HG03571 (cell line): ENCODE measurements around the gene LIFR.
"Not testable (repeated sequence)": the region's sequence is repeated elsewhere in the genome, so short reads cannot be mapped to it uniquely, and the experiment has no call there.

Experiments used
- ATAC-seq: cut with Tn5 transposase; IDR thresholded peaks from one replicate; pipeline ENCODE4 v1.9.1; 2021; ENCODE audit not compliant: unreplicated experiment

Gene LIFR

GRCh38 chr5:38524022-38524421 lies 32.4 kb downstream of the LIFR start:
- no peak for ATAC-seq

GRCh38 chr5:38519476-38519875 lies 37.0 kb downstream of the LIFR start:
- ATAC-seq, result no peak

- no peak for ATAC-seq
These were observed 38.1 kb downstream of the LIFR start for GRCh38 chr5:38518341-38518740.

GRCh38 chr5:38516649-38517048 lies 39.8 kb downstream of the LIFR start:
- ATAC-seq, result not testable (repeated sequence)

- no peak for ATAC-seq
These were observed 40.8 kb downstream of the LIFR start for GRCh38 chr5:38515646-38516045.

- ATAC-seq, result no peak
These were observed 41.4 kb downstream of the LIFR start for GRCh38 chr5:38515092-38515491.

- ATAC-seq, result no peak
These were observed 47.3 kb downstream of the LIFR start for GRCh38 chr5:38509185-38509584.

GRCh38 chr5:38506302-38506701 lies 50.1 kb downstream of the LIFR start:
- no peak for ATAC-seq

GRCh38 chr5:38500573-38501260 lies 55.7 kb downstream of the LIFR start:
- ATAC-seq, result no peak

GRCh38 chr5:38497946-38498345 lies 58.5 kb downstream of the LIFR start:
- ATAC-seq, result no peak

GRCh38 chr5:38494763-38495162 lies 61.7 kb downstream of the LIFR start:
- ATAC-seq, result no peak

- ATAC-seq, result no peak
These were observed 62.3 kb downstream of the LIFR start for GRCh38 chr5:38494175-38494574.

GRCh38 chr5:38483805-38484398 lies 72.5 kb downstream of the LIFR start:
- no peak for ATAC-seq

- no peak for ATAC-seq
These were observed 77.0 kb downstream of the LIFR start for GRCh38 chr5:38479315-38479904.

GRCh38 chr5:38478878-38479277 lies 77.6 kb downstream of the LIFR start:
- ATAC-seq, result no peak

- no peak for ATAC-seq
These were observed 78.3 kb downstream of the LIFR start for GRCh38 chr5:38478166-38478565.

- no peak for ATAC-seq
These were observed 83.4 kb downstream of the LIFR start for GRCh38 chr5:38473008-38473407.

GRCh38 chr5:38472541-38472940 lies 83.9 kb downstream of the LIFR start:
- ATAC-seq, result no peak

- no peak for ATAC-seq
These were observed 84.7 kb downstream of the LIFR start for GRCh38 chr5:38471709-38472108.

GRCh38 chr5:38469707-38470267 lies 86.7 kb downstream of the LIFR start:
- no peak for ATAC-seq

- ATAC-seq, result no peak
These were observed 87.3 kb downstream of the LIFR start for GRCh38 chr5:38468978-38469706.
